Neuronal stem cell (in vitro differentiated cells): Measurements from ENCODE around the gene AP3S2.
"Not testable (repeated sequence)": the region's sequence is repeated elsewhere in the genome, so short reads cannot be mapped to it uniquely, and the experiment has no call there.

Experiments used
- DNase-seq: peaks from one replicate; pipeline ENCODE4 v3.0.0-alpha.2; 2013; ENCODE audit warnings: low spot score
- H2AFZ ChIP-seq: one replicate; pipeline ENCODE4 v1.6.1; 2013; ENCODE audit warnings: mild to moderate bottlenecking, low read length, inconsistent platforms
- H2AK5ac ChIP-seq: 2 replicates; pipeline ENCODE4 v1.6.1; 2013; ENCODE audit warnings: low read depth, mild to moderate bottlenecking, inconsistent platforms, low read length, moderate library complexity, mixed read lengths
- H2BK120ac ChIP-seq: 2 replicates; pipeline ENCODE4 v1.6.1; 2013; ENCODE audit warnings: low read depth, mild to moderate bottlenecking, inconsistent platforms, low read length, moderate library complexity, mixed read lengths
- H2BK12ac ChIP-seq: one replicate; pipeline ENCODE4 v1.6.1; 2013; ENCODE audit warnings: low read length, inconsistent platforms
- H2BK15ac ChIP-seq: 2 replicates; pipeline ENCODE4 v1.6.1; 2013; ENCODE audit warnings: mild to moderate bottlenecking, low read length, inconsistent platforms, mixed read lengths
- H2BK5ac ChIP-seq: one replicate; pipeline ENCODE4 v1.6.1; 2013; ENCODE audit warnings: inconsistent platforms, mild to moderate bottlenecking, low read length, moderate library complexity
- H3K14ac ChIP-seq: one replicate; pipeline ENCODE4 v1.6.1; 2013; ENCODE audit warnings: low read length, inconsistent platforms
- H3K18ac ChIP-seq: 2 replicates; pipeline ENCODE4 v1.6.1; 2013; ENCODE audit warnings: low read length, inconsistent platforms
- H3K23ac ChIP-seq: 2 replicates; pipeline ENCODE4 v1.6.1; 2013; ENCODE audit warnings: low read depth, mild to moderate bottlenecking, mixed read lengths, low read length, inconsistent platforms; ENCODE audit not compliant: poor library complexity
- H3K27ac ChIP-seq: replicated peaks from 3 replicates; pipeline ENCODE4 v1.5.1; 2013; ENCODE audit warnings: low read length, inconsistent platforms
- H3K27me3 ChIP-seq, 3 experiments: 2 replicates each; pipeline ENCODE4 v1.6.1; 2013; ENCODE audit warnings: low read length in 3 of 3, mild to moderate bottlenecking in 2 of 3, inconsistent platforms in 1 of 3, low read depth in 1 of 3, mixed read lengths in 1 of 3, moderate library complexity in 1 of 3; ENCODE audit not compliant: control insufficient read depth in 3 of 3, insufficient read depth in 3 of 3
- H3K36me3 ChIP-seq, 2 donors: replicated peaks in 1 of 2; 2 replicates each; pipeline ENCODE4 v1.6.1; 2013; ENCODE audit warnings: low read length in 2 of 2; ENCODE audit not compliant: control insufficient read depth in 2 of 2, insufficient read depth in 2 of 2
- H3K4ac ChIP-seq: 2 replicates; pipeline ENCODE4 v1.6.1; 2013; ENCODE audit warnings: inconsistent platforms, mild to moderate bottlenecking, low read length, moderate library complexity
- H3K4me1 ChIP-seq, 2 donors: 1 replicate in 1 of 2; 2 replicates in 1 of 2; pipeline ENCODE4 v1.6.1; 2013; ENCODE audit warnings: low read length in 2 of 2, low read depth in 1 of 2; ENCODE audit not compliant: control insufficient read depth in 2 of 2, insufficient read depth in 1 of 2
- H3K4me2 ChIP-seq: one replicate; pipeline ENCODE4 v1.6.1; 2013; ENCODE audit warnings: mild to moderate bottlenecking, low read length, inconsistent platforms; ENCODE audit not compliant: insufficient read depth, poor library complexity, severe bottlenecking
- H3K4me3 ChIP-seq, 2 donors: 2 replicates each; pipeline ENCODE4 v1.5.1; 2013; ENCODE audit warnings: low read length in 2 of 2, mild to moderate bottlenecking in 2 of 2, inconsistent platforms in 1 of 2, moderate library complexity in 1 of 2
- H3K79me1 ChIP-seq: one replicate; pipeline ENCODE4 v1.6.1; 2013; ENCODE audit warnings: low read depth, mild to moderate bottlenecking, inconsistent platforms, low read length, moderate library complexity
- H3K9ac ChIP-seq: one replicate; pipeline ENCODE4 v1.6.1; 2013; ENCODE audit warnings: mild to moderate bottlenecking, low read depth, low read length, inconsistent platforms; ENCODE audit not compliant: poor library complexity
- H3K9me3 ChIP-seq, 2 donors: replicated peaks in 1 of 2; 2 replicates each; pipeline versions ENCODE3 to v1.6.1; 2013; ENCODE audit warnings: low read length in 2 of 2, mild to moderate bottlenecking in 2 of 2, inconsistent platforms in 1 of 2, low read depth in 1 of 2, mixed read lengths in 1 of 2, moderate library complexity in 1 of 2; ENCODE audit not compliant: control insufficient read depth in 2 of 2, insufficient read depth in 1 of 2
- H4K8ac ChIP-seq: one replicate; pipeline ENCODE4 v1.6.1; 2013; ENCODE audit warnings: low read depth, mild to moderate bottlenecking, inconsistent platforms, low read length, moderate library complexity
- H4K91ac ChIP-seq: one replicate; pipeline ENCODE4 v1.6.1; 2013; ENCODE audit warnings: low read length, low read depth, mild to moderate bottlenecking, inconsistent platforms; ENCODE audit not compliant: poor library complexity
- WGBS, 2 donors: extraction: QIAGEN DNeasy Blood & Tissue Kit; methylation state at CpG; one replicate each; pipeline ENCODE4 v1.1.7; 2013; ENCODE audit warnings: missing lambda C conversion rate in 2 of 2, mixed read lengths in 1 of 2; ENCODE audit not compliant: insufficient read length in 2 of 2, insufficient replicate concordance in 1 of 2; ENCODE audit errors: extremely low coverage in 2 of 2; 5-methylcytosine and 5-hydroxymethylcytosine counted together

AP3S2 gene

DNA sequence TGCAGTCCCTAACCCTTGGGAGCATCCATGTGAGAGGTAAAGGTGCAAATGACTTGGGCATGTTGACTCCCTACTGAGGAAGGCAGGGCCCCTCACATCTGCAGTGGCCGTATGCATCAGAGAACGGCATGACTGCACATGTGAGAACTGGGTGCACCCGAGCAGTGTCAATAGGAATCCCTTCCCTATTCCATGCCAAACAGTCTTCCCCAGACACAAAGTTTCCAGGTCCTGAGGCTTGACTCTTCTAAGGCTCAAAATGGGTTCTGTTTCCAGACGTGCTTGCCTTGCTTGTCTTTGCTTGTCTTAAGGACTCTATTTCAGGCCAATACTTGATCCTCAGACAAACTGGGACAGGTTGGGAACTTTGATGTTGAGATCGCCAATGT, 58.6 kb downstream of the AP3S2 start:
- Histone ChIP-seq H2BK120ac (no peak overlapping the region), H3K4me2 (no peak overlapping the region), H3K9me3 (no peaks in the 10 kb centered on the region), H3K4me1 (no peaks in the 10 kb centered on the region), H3K27me3 (no peaks in the 10 kb centered on the region), H2AK5ac (no peak overlapping the region), H3K36me3 (peaks cover 20 to 76% of the 10 kb centered on the region in 2 donors), H4K8ac (no peak overlapping the region), H2BK12ac (no peak overlapping the region), H3K23ac (no peak overlapping the region), H3K4me3 (peak overlapping the region in 1 of 2 donors; percentile 6), H3K4ac (no peak overlapping the region), H2BK5ac (no peak overlapping the region), H4K91ac (no peak overlapping the region), H3K9ac (peak overlapping the region; percentile 12), H2BK15ac (no peak overlapping the region), H2AFZ (no peak overlapping the region), H3K14ac (no peak overlapping the region), H3K27ac (no peak overlapping the region), H3K79me1 (no peaks in the 10 kb centered on the region), H3K18ac (no peak overlapping the region)
- WGBS, 2 donors, result no CpG with 5 or more reads among the region's 5 CpGs
- no peak for DNase-seq

- H3K79me1 ChIP-seq, result not testable (repeated sequence)
Observed at GRCh38 chr15:89834465-89835175, 59.2 kb downstream of the AP3S2 start.

DNA sequence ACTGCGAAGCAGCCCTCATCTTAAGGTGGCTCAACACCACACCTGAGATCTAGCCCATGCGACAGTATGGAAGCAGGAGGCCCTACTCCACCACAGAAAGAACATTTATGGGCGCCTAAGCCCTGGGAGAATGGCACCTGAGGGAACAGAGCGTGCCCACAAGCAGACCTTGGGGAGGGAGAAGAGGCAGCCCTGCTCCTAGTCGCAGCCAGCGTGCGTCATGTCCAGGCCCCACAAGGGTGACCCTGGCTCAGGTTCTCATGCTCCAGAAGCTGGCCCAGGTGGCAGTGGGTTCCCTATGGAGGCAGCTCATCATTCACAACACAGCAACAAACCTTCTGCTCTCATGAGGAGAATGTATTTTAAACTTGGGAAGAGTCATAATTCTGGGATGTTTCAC, 59.8 kb downstream of the AP3S2 start:
- Histone ChIP-seq H3K36me3 (peaks cover 20 to 67% of the 10 kb centered on the region in 2 donors), H3K27ac (no peak overlapping the region), H3K4ac (no peak overlapping the region), H2BK12ac (no peak overlapping the region), H3K23ac (no peak overlapping the region), H3K4me1 (peaks cover 1% of the 10 kb centered on the region in 2 donors), H3K79me1 (no peaks in the 10 kb centered on the region), H3K27me3 (no peaks in the 10 kb centered on the region), H3K9ac (no peak overlapping the region), H4K91ac (no peak overlapping the region), H2BK15ac (no peak overlapping the region), H2BK5ac (no peak overlapping the region), H3K4me3 (no peak overlapping the region), H4K8ac (no peak overlapping the region), H3K18ac (no peak overlapping the region), H2AFZ (no peak overlapping the region), H3K14ac (no peak overlapping the region), H2BK120ac (no peak overlapping the region), H3K9me3 (no peaks in the 10 kb centered on the region), H2AK5ac (no peak overlapping the region), H3K4me2 (no peak overlapping the region)
- DNase-seq, result no peak
- no CpG with 5 or more reads among the region's 7 CpGs for WGBS, 2 donors

More at GRCh38 chr15:89834465-89835175, 59.2 kb downstream of the AP3S2 start:
- H3K36me3 ChIP-seq, result peaks cover 20 to 70% of the 10 kb centered on the region in 2 donors
- not testable (repeated sequence) for H2AFZ ChIP-seq, H3K14ac ChIP-seq, H3K9me3 ChIP-seq, H4K8ac ChIP-seq, H2BK5ac ChIP-seq, H2BK12ac ChIP-seq, H3K18ac ChIP-seq, H2BK120ac ChIP-seq, DNase-seq, H2BK15ac ChIP-seq, H3K4me2 ChIP-seq, H3K4ac ChIP-seq, H3K27me3 ChIP-seq, H3K27ac ChIP-seq, H3K23ac ChIP-seq, H4K91ac ChIP-seq, H3K4me1 ChIP-seq, H2AK5ac ChIP-seq, H3K9ac ChIP-seq
- peak overlapping the region in 1 of 2 donors; percentile 6 for H3K4me3 ChIP-seq
- no CpG with 5 or more reads among the region's 9 CpGs for WGBS, 2 donors

- H3K4me2 ChIP-seq, result no peak overlapping the region
- no peaks in the 10 kb centered on the region for H3K9me3 ChIP-seq
- H3K79me1 ChIP-seq, result no peaks in the 10 kb centered on the region
- no peak overlapping the region for H2BK5ac ChIP-seq
- H4K91ac ChIP-seq, result no peak overlapping the region
- H2AK5ac ChIP-seq, result no peak overlapping the region
- peaks cover 11 to 12% of the 10 kb centered on the region in 2 donors for H3K4me1 ChIP-seq
- no peak overlapping the region for H3K9ac ChIP-seq
- no peak overlapping the region for H3K4ac ChIP-seq
- no peaks in the 10 kb centered on the region for H3K27me3 ChIP-seq
- H3K36me3 ChIP-seq, result peaks cover 15 to 36% of the 10 kb centered on the region in 2 donors
- no peak overlapping the region for H3K4me3 ChIP-seq
- DNase-seq, result no peak
- no peak overlapping the region for H3K14ac ChIP-seq
- H3K23ac ChIP-seq, result no peak overlapping the region
- no peak overlapping the region for H2AFZ ChIP-seq
- H2BK12ac ChIP-seq, result no peak overlapping the region
- H2BK15ac ChIP-seq, result no peak overlapping the region
- no CpG with 5 or more reads among the region's 12 CpGs for WGBS, 2 donors
- H2BK120ac ChIP-seq, result no peak overlapping the region
- no peak overlapping the region for H3K18ac ChIP-seq
- H3K27ac ChIP-seq, result no peak overlapping the region
- H4K8ac ChIP-seq, result no peak overlapping the region
Observed at GRCh38 chr15:89830639-89831038, 63.2 kb downstream of the AP3S2 start.
